ENCODE results near the gene NOL3.

Gene NOL3

GRCh38 chr16:67209565-67209964, 39.2 kb downstream of the NOL3 start:
- TF ChIP-seq EZH2phosphoT487 (IDR thresholded peaks at IDR 0.05; ENCODE audit: low read length) (no peak), CTCF (IDR thresholded peaks at IDR 0.05; ENCODE audit: low read length) (no peak), EZH2 (optimal IDR thresholded peaks at IDR 0.05; ENCODE audit: low read depth, low read length) (no peak)
- Histone ChIP-seq H3K9ac (ENCODE audit: low read length) (no peak overlapping the region), H3K27ac (ENCODE audit: low read length) (no peak overlapping the region), H2AFZ (ENCODE audit: low read length) (no peak overlapping the region), H4K20me1 (ENCODE audit: insufficient read depth, low read length) (no peaks in the 10 kb centered on the region), H3K27me3 (replicated peaks; ENCODE audit: insufficient read depth, low read length) (no peaks in the 10 kb centered on the region), H3K4me2 (ENCODE audit: low read depth, low read length) (no peak overlapping the region), H3K9me2 (replicated peaks; ENCODE audit: insufficient read depth, low read length) (no peaks in the 10 kb centered on the region), H3K4me3 (ENCODE audit: low read length) (no peak overlapping the region), H3K79me2 (ENCODE audit: low read length) (no peaks in the 10 kb centered on the region), H3K36me3 (replicated peaks; ENCODE audit: insufficient read depth, low read length) (no peaks in the 10 kb centered on the region), H3F3A (ENCODE audit: insufficient read depth, low read length) (no peaks in the 10 kb centered on the region), H3K4me1 (ENCODE audit: low read length) (no peaks in the 10 kb centered on the region), H3K9me3 (replicated peaks; ENCODE audit: insufficient read depth, low read length) (no peaks in the 10 kb centered on the region)
- DNase-seq: no peak

- DNase-seq: no peak
- TF ChIP-seq EZH2 (optimal IDR thresholded peaks at IDR 0.05; ENCODE audit: low read depth, low read length) (no peak), EZH2phosphoT487 (IDR thresholded peaks at IDR 0.05; ENCODE audit: low read length) (no peak), CTCF (IDR thresholded peaks at IDR 0.05; ENCODE audit: low read length) (no peak)
Observed at GRCh38 chr16:67210069-67210937, 40.0 kb downstream of the NOL3 start.

GRCh38 chr16:67211674-67212073, 41.3 kb downstream of the NOL3 start:
- Histone ChIP-seq H3K27me3 (replicated peaks; ENCODE audit: insufficient read depth, low read length) (no peaks in the 10 kb centered on the region; the same call in 1 of the 2 replicates), H3K79me2 (ENCODE audit: low read length) (no peaks in the 10 kb centered on the region), H3K4me1 (ENCODE audit: low read length) (no peaks in the 10 kb centered on the region), H3K9ac (ENCODE audit: low read length) (no peak overlapping the region), H3K9me2 (replicated peaks; ENCODE audit: insufficient read depth, low read length) (no peaks in the 10 kb centered on the region), H3K36me3 (replicated peaks; ENCODE audit: insufficient read depth, low read length) (no peaks in the 10 kb centered on the region), H3K4me2 (ENCODE audit: low read depth, low read length) (no peak overlapping the region), H3K9me3 (replicated peaks; ENCODE audit: insufficient read depth, low read length) (no peaks in the 10 kb centered on the region), H3K27ac (ENCODE audit: low read length) (no peak overlapping the region), H3K4me3 (ENCODE audit: low read length) (no peak overlapping the region), H3F3A (ENCODE audit: insufficient read depth, low read length) (no peaks in the 10 kb centered on the region), H2AFZ (ENCODE audit: low read length) (no peak overlapping the region), H4K20me1 (ENCODE audit: insufficient read depth, low read length) (no peaks in the 10 kb centered on the region)
- TF ChIP-seq EZH2phosphoT487 (IDR thresholded peaks at IDR 0.05; ENCODE audit: low read length) (no peak), EZH2 (optimal IDR thresholded peaks at IDR 0.05; ENCODE audit: low read depth, low read length) (no peak), CTCF (IDR thresholded peaks at IDR 0.05; ENCODE audit: low read length) (no peak)
- DNase-seq: no peak

More at GRCh38 chr16:67210069-67210937, 40.0 kb downstream of the NOL3 start:
- H4K20me1 ChIP-seq (ENCODE audit: insufficient read depth, low read length): no peaks in the 10 kb centered on the region
- no peaks in the 10 kb centered on the region for H3K27me3 ChIP-seq (replicated peaks; ENCODE audit: insufficient read depth, low read length)
- no peaks in the 10 kb centered on the region for H3K79me2 ChIP-seq (ENCODE audit: low read length)
- H3K27ac ChIP-seq (ENCODE audit: low read length): no peak overlapping the region
- no peaks in the 10 kb centered on the region for H3K9me2 ChIP-seq (replicated peaks; ENCODE audit: insufficient read depth, low read length)
- H3F3A ChIP-seq (ENCODE audit: insufficient read depth, low read length): no peaks in the 10 kb centered on the region
- H3K4me2 ChIP-seq (ENCODE audit: low read depth, low read length): no peak overlapping the region
- H2AFZ ChIP-seq (ENCODE audit: low read length): no peak overlapping the region
- no peak overlapping the region for H3K9ac ChIP-seq (ENCODE audit: low read length)
- no peaks in the 10 kb centered on the region for H3K9me3 ChIP-seq (replicated peaks; ENCODE audit: insufficient read depth, low read length)
- H3K4me3 ChIP-seq (ENCODE audit: low read length): no peak overlapping the region
- H3K4me1 ChIP-seq (ENCODE audit: low read length): no peaks in the 10 kb centered on the region
- H3K36me3 ChIP-seq (replicated peaks; ENCODE audit: insufficient read depth, low read length): no peaks in the 10 kb centered on the region
